GM12891 (cell line): ENCODE results near the gene SMYD3.

Experiments
- PAX5 ChIP-seq: IDR thresholded peaks from 2 replicates; pipeline ENCODE4 v1.6.1; 2011; ENCODE audit warnings: low read length, moderate library complexity, mild to moderate bottlenecking; ENCODE audit not compliant: insufficient read depth, severe bottlenecking
- POLR2A ChIP-seq: IDR thresholded peaks from 2 replicates; pipeline ENCODE4 v1.6.1; 2011; ENCODE audit warnings: low read depth, low read length, control low read depth
- POLR2AphosphoS5 ChIP-seq: IDR thresholded peaks from 2 replicates; pipeline ENCODE4 v1.6.1; 2011; ENCODE audit warnings: low read depth, low read length, control low read depth
- POU2F2 ChIP-seq: IDR thresholded peaks from 2 replicates; pipeline ENCODE4 v1.6.1; 2011; ENCODE audit warnings: low read depth, mild to moderate bottlenecking, control low read depth, low read length, moderate library complexity
- SPI1 ChIP-seq: IDR thresholded peaks from 2 replicates; pipeline ENCODE4 v1.6.1; 2011; ENCODE audit warnings: low read depth, low read length, control low read depth
- TAF1 ChIP-seq: IDR thresholded peaks from 2 replicates; pipeline ENCODE4 v1.6.1; 2011; ENCODE audit warnings: low read depth, low read length, control low read depth

DNA sequence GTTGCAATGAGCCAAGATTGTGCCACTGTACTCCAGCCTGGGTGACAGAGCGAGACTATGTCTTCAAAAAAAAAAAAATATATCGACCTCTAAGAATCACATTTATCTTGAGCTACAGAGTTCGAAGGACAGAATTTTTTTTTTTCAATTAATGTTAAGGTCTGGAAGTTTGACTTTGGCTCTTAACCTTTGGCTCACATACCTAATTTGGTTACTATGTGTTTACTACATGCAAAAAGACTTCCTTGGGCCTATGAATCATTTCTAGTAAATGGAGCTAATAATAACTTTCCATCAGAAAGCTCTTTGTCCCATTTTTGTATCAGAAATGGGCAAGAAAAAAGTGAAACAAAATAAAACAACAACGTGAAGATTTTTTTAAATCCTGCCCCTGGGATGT lies 351.2 kb downstream of the SMYD3 start:
- TF ChIP-seq POLR2A (no peak), POLR2AphosphoS5 (no peak), SPI1 (no peak), PAX5 (no peak), TAF1 (no peak), POU2F2 (no peak)
